ENCODE measurements around the gene KCNQ1. TPM values are rescaled to one million over a fixed set of nuclear protein-coding genes. Genes with fewer than 3 reads are reported as not detected.

The KCNQ1 gene
- total RNA-seq, 1 donor from 2014 or later: 2.6 TPM

- Histone ChIP-seq H3K9me3 (ENCODE audit: control insufficient read depth in 3 of 3, low read length in 3 of 3) (no peaks in the 10 kb centered on the region), H3K36me3 (ENCODE audit: control insufficient read depth in 3 of 3, insufficient read depth in 3 of 3, low read length in 3 of 3) (no peaks in the 10 kb centered on the region), H3K4me3 (ENCODE audit: low read length in 3 of 3) (no peak overlapping the region), H3K4me1 (ENCODE audit: control insufficient read depth in 3 of 3, insufficient read depth in 3 of 3, low read length in 3 of 3) (no peaks in the 10 kb centered on the region), H3K27ac (ENCODE audit: low read depth, low read length) (no peak overlapping the region), H3K27me3 (ENCODE audit: control insufficient read depth in 3 of 3, insufficient read depth in 3 of 3, low read length in 3 of 3) (peaks cover 6 to 44% (median 36%) of the 10 kb centered on the region in 3 donors), H3K9ac (ENCODE audit: low read depth in 1 of 3, low read length in 3 of 3) (no peak overlapping the region)
Observed at GRCh38 chr11:2433106-2433925, 11.5 kb upstream of the KCNQ1 start.

DNA sequence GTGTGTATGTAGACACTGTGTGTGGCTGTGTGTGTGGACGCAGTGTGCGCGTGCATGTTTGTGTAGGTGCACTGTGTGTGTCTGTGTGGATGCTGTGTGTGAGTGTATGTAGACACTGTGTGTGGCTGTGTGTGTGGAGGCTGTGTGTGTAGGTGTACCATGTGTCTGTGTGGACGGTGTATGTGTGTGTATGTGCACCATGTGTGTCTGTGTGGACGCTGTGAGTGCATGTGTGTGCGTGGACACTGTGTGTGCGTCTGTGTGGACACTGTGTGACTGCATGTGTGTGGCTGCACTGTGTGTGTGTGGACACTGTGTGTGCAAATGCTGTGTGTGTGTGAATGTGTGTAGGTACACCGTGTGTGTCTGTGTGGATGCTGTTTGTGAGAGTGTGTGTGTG, 10.8 kb upstream of the KCNQ1 start:
- Histone ChIP-seq H3K9ac (ENCODE audit: low read depth in 1 of 3, low read length in 3 of 3) (no peak overlapping the region), H3K36me3 (ENCODE audit: control insufficient read depth in 3 of 3, insufficient read depth in 3 of 3, low read length in 3 of 3) (no peaks in the 10 kb centered on the region), H3K27ac (ENCODE audit: low read depth, low read length) (no peak overlapping the region), H3K4me3 (ENCODE audit: low read length in 3 of 3) (peak overlapping the region in 1 of 3 donors; percentile 13), H3K27me3 (ENCODE audit: control insufficient read depth in 3 of 3, insufficient read depth in 3 of 3, low read length in 3 of 3) (peaks cover 6 to 44% (median 36%) of the 10 kb centered on the region in 3 donors), H3K4me1 (ENCODE audit: control insufficient read depth in 3 of 3, insufficient read depth in 3 of 3, low read length in 3 of 3) (no peaks in the 10 kb centered on the region), H3K9me3 (ENCODE audit: control insufficient read depth in 3 of 3, low read length in 3 of 3) (no peaks in the 10 kb centered on the region)

GRCh38 chr11:2434506-2435255, 10.1 kb upstream of the KCNQ1 start:
- H3K4me3 ChIP-seq (ENCODE audit: low read length in 3 of 3): no peak overlapping the region
- peaks cover 6 to 44% (median 36%) of the 10 kb centered on the region in 3 donors for H3K27me3 ChIP-seq (ENCODE audit: control insufficient read depth in 3 of 3, insufficient read depth in 3 of 3, low read length in 3 of 3)
- no peaks in the 10 kb centered on the region for H3K36me3 ChIP-seq (ENCODE audit: control insufficient read depth in 3 of 3, insufficient read depth in 3 of 3, low read length in 3 of 3)
- H3K4me1 ChIP-seq (ENCODE audit: control insufficient read depth in 3 of 3, insufficient read depth in 3 of 3, low read length in 3 of 3): no peaks in the 10 kb centered on the region
- no peaks in the 10 kb centered on the region for H3K9me3 ChIP-seq (ENCODE audit: control insufficient read depth in 3 of 3, low read length in 3 of 3)
- no peak overlapping the region for H3K27ac ChIP-seq (ENCODE audit: low read depth, low read length)
- no peak overlapping the region for H3K9ac ChIP-seq (ENCODE audit: low read depth in 1 of 3, low read length in 3 of 3)

DNA sequence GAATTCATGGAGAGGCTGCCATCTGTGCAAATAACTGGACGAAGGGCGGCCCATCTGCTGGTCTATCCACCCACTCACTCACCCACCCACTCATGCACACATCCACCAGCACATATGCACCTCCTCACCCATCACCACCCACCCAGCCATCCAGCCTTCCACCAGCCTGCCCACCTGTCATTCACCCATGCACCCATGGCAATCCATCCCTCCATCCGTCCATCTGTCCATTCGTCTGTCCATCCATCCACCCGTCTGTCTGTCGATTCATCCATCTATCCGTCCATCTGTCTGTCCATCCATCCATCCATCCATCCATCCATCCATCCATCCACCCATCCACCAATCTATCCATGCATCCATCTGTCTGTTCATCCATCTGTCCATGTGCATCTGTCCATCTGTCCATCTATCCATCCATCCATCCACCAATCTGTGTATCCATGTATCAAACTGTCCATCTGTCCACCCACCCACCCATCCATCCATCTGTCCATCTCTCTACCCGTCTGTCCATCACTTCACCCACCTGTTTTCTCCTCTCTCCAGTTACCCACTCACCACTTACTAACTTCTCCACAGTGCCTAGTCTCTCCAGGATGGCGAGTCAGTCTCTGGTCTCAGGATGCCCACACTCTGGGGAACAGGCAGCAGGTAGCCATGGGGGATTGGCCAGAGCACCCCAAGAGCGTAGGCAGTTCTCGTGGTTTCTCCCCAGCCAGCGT, 9.4 kb upstream of the KCNQ1 start:
- Histone ChIP-seq H3K27ac (ENCODE audit: low read depth, low read length) (no peak overlapping the region), H3K27me3 (ENCODE audit: control insufficient read depth in 3 of 3, insufficient read depth in 3 of 3, low read length in 3 of 3) (peaks cover 6 to 44% (median 40%) of the 10 kb centered on the region in 3 donors), H3K36me3 (ENCODE audit: control insufficient read depth in 3 of 3, insufficient read depth in 3 of 3, low read length in 3 of 3) (no peaks in the 10 kb centered on the region), H3K4me1 (ENCODE audit: control insufficient read depth in 3 of 3, insufficient read depth in 3 of 3, low read length in 3 of 3) (no peaks in the 10 kb centered on the region), H3K4me3 (ENCODE audit: low read length in 3 of 3) (no peak overlapping the region), H3K9me3 (ENCODE audit: control insufficient read depth in 3 of 3, low read length in 3 of 3) (no peaks in the 10 kb centered on the region), H3K9ac (ENCODE audit: low read depth in 1 of 3, low read length in 3 of 3) (no peak overlapping the region)

DNA sequence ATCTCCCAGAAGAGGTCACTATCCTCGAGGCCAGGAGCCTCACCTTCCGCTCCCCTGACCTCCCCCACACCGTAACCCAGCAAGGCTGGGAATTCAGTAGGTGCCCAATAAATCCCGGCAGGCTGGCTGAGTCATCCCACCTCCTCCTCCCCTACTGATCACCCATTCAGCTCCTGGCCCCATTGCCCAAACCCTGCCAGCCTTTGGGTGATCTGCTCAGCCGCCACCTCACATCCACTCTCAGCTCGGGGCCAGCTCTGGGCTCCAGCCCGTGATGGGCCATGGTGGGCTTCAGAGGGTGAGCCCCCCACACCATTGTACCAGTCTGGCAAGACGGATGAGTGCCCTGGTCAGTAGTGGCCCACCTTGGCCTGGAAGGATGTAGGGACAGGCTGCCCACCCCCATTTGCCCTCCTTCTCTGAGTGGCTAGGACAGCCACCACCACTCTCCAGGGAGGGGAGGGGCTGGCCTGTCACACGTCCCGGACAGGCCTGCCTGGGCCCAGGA, 8.7 kb upstream of the KCNQ1 start:
- no peaks in the 10 kb centered on the region for H3K36me3 ChIP-seq (ENCODE audit: control insufficient read depth in 3 of 3, insufficient read depth in 3 of 3, low read length in 3 of 3)
- H3K4me3 ChIP-seq (ENCODE audit: low read length in 3 of 3): no peak overlapping the region
- no peaks in the 10 kb centered on the region for H3K4me1 ChIP-seq (ENCODE audit: control insufficient read depth in 3 of 3, insufficient read depth in 3 of 3, low read length in 3 of 3)
- H3K9me3 ChIP-seq (ENCODE audit: control insufficient read depth in 3 of 3, low read length in 3 of 3): no peaks in the 10 kb centered on the region
- H3K9ac ChIP-seq (ENCODE audit: low read depth in 1 of 3, low read length in 3 of 3): no peak overlapping the region
- no peak overlapping the region for H3K27ac ChIP-seq (ENCODE audit: low read depth, low read length)
- peaks cover 10 to 44% (median 43%) of the 10 kb centered on the region in 3 donors for H3K27me3 ChIP-seq (ENCODE audit: control insufficient read depth in 3 of 3, insufficient read depth in 3 of 3, low read length in 3 of 3)

DNA sequence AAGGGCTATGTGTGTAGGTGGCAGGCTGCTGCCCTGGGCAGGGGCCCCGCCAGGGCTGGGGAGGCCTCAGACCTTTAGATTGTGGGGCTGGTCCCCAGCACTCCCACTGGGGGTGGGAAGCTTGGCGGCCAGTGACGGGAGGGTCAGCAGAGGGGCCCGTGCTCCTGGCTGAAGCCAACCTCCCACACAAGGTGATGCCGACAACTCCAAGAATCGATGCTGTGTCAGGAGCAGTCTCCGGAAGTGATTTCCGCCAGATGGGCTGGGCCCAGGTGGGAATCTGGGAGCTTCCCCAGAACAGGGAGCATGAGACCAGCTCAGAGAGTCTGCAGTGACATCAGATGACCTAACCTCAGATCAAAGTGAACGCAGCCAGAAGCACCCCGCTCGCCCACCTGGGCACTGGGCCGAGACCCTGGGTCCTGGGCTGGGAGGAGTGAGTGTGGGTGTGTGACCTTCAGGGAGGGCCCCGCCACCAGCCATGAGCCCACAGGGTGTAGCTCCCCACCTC, 8.2 kb upstream of the KCNQ1 start:
- Histone ChIP-seq H3K27ac (ENCODE audit: low read depth, low read length) (no peak overlapping the region), H3K9me3 (ENCODE audit: control insufficient read depth in 3 of 3, low read length in 3 of 3) (no peaks in the 10 kb centered on the region), H3K36me3 (ENCODE audit: control insufficient read depth in 3 of 3, insufficient read depth in 3 of 3, low read length in 3 of 3) (no peaks in the 10 kb centered on the region), H3K27me3 (ENCODE audit: control insufficient read depth in 3 of 3, insufficient read depth in 3 of 3, low read length in 3 of 3) (peaks cover 11 to 43% (median 40%) of the 10 kb centered on the region in 3 donors), H3K4me1 (ENCODE audit: control insufficient read depth in 3 of 3, insufficient read depth in 3 of 3, low read length in 3 of 3) (no peaks in the 10 kb centered on the region), H3K9ac (ENCODE audit: low read depth in 1 of 3, low read length in 3 of 3) (no peak overlapping the region), H3K4me3 (ENCODE audit: low read length in 3 of 3) (no peak overlapping the region)

- Histone ChIP-seq H3K4me3 (ENCODE audit: low read length in 3 of 3) (no peak overlapping the region), H3K27ac (ENCODE audit: low read depth, low read length) (no peak overlapping the region), H3K36me3 (ENCODE audit: control insufficient read depth in 3 of 3, insufficient read depth in 3 of 3, low read length in 3 of 3) (no peaks in the 10 kb centered on the region), H3K9ac (ENCODE audit: low read depth in 1 of 3, low read length in 3 of 3) (no peak overlapping the region), H3K9me3 (ENCODE audit: control insufficient read depth in 3 of 3, low read length in 3 of 3) (peaks cover 0 to under 1% (median 0%) of the 10 kb centered on the region in 3 donors), H3K4me1 (ENCODE audit: control insufficient read depth in 3 of 3, insufficient read depth in 3 of 3, low read length in 3 of 3) (no peaks in the 10 kb centered on the region), H3K27me3 (ENCODE audit: control insufficient read depth in 3 of 3, insufficient read depth in 3 of 3, low read length in 3 of 3) (peaks cover 11 to 37% (median 37%) of the 10 kb centered on the region in 3 donors)
Observed at GRCh38 chr11:2437516-2437915, 7.3 kb upstream of the KCNQ1 start.

DNA sequence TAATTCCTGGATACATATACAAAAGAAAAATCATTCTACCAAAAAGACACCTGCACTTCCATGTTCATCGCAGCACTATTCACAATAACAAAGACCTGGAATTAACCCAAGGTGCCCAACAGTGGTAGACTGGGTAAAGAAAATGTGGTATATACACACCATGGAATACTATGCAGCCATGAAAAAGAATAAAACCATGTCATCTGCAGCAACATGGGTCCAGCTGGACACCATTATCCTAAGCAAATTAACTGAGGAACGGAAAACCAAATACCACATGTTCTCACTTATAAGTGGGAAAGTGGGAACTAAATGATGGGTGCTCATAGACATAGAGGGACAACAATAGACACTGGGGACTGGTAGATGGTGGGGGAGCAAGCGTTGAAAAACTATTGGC, 5.0 kb upstream of the KCNQ1 start:
- Histone ChIP-seq H3K9ac (ENCODE audit: low read depth in 1 of 3, low read length in 3 of 3) (no peak overlapping the region), H3K27me3 (ENCODE audit: control insufficient read depth in 3 of 3, insufficient read depth in 3 of 3, low read length in 3 of 3) (peaks cover 25 to 39% (median 37%) of the 10 kb centered on the region in 3 donors), H3K9me3 (ENCODE audit: control insufficient read depth in 3 of 3, low read length in 3 of 3) (peaks cover 0 to 4% (median 2%) of the 10 kb centered on the region in 3 donors), H3K4me1 (ENCODE audit: control insufficient read depth in 3 of 3, insufficient read depth in 3 of 3, low read length in 3 of 3) (no peaks in the 10 kb centered on the region), H3K27ac (ENCODE audit: low read depth, low read length) (no peak overlapping the region), H3K36me3 (ENCODE audit: control insufficient read depth in 3 of 3, insufficient read depth in 3 of 3, low read length in 3 of 3) (no peaks in the 10 kb centered on the region), H3K4me3 (ENCODE audit: low read length in 3 of 3) (no peak overlapping the region)

DNA sequence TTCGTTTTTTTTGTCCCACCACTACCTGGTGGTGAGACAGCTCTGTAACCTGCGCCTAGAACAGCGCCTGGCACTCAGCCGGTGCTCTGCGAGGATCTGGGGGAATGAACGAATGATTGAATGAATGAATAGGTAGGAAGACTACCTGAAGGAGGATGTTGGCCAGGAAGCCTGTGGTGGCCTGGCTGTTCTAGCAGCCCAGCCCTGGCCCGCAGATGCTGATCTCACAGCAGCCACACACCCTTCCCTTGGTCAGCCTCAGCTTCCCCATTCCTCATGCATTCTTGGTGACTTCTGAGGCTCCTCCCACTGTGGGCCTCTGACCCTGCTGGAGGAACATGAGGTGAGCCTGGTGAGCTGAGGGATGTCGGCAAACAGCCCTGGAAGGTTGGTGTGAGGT, 4.2 kb upstream of the KCNQ1 start:
- Histone ChIP-seq H3K9me3 (ENCODE audit: control insufficient read depth in 3 of 3, low read length in 3 of 3) (peaks cover 0 to 4% (median 2%) of the 10 kb centered on the region in 3 donors), H3K27ac (ENCODE audit: low read depth, low read length) (no peak overlapping the region), H3K4me1 (ENCODE audit: control insufficient read depth in 3 of 3, insufficient read depth in 3 of 3, low read length in 3 of 3) (no peaks in the 10 kb centered on the region), H3K27me3 (ENCODE audit: control insufficient read depth in 3 of 3, insufficient read depth in 3 of 3, low read length in 3 of 3) (peaks cover 23 to 42% (median 36%) of the 10 kb centered on the region in 3 donors), H3K9ac (ENCODE audit: low read depth in 1 of 3, low read length in 3 of 3) (no peak overlapping the region), H3K36me3 (ENCODE audit: control insufficient read depth in 3 of 3, insufficient read depth in 3 of 3, low read length in 3 of 3) (no peaks in the 10 kb centered on the region), H3K4me3 (ENCODE audit: low read length in 3 of 3) (no peak overlapping the region)

Measured in skeletal muscle tissue (tissue), 4 donors.